ENCODE measurements around the gene HOXC4. TPM values are rescaled to one million over a fixed set of nuclear protein-coding genes. Genes with fewer than 3 reads are reported as not detected.

Gene HOXC4
- total and polyA plus RNA-seq, 2 experiments from 2014 or later = 2.2 to 3.1 TPM

DNA sequence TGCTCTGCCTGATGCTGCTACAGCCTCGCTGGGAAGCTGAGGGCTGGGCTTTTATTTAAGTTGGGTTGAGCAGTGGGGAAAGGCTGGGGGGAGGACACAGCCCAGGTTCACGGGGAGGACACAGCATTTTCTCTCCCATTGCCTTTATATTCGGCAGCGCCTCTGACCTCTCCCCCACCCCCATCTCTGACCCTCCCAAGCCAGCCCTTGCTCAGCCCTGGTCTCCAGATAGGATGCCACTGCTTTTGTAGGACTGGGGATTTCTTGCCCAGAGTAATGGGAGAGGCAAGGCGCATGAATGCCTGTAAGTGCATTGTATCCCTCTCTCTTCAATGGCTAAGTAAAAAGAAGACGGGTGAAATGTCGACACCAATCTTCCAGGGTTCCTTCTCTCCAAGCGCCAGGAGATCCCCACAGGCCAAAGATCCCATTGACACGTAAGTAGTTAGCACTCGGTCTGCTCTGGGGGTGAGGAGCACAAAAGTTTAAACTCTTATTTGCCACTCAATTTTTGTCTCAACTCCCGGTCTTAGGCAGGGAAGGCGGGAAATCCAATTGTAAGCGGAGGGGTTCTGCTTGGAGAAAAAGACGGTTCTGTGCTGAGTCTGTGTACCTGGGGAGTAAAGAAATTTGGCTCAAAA is 4.6 kb downstream of the HOXC4 start:
- Histone ChIP-seq H4K20me1 (ENCODE audit: insufficient read depth) (no peaks in the 10 kb centered on the region), H3K79me2 (ENCODE audit: insufficient read depth) (peaks cover 17% of the 10 kb centered on the region), H3K27me3 (replicated peaks; ENCODE audit: insufficient read depth) (no peaks in the 10 kb centered on the region), H3K4me1 (ENCODE audit: insufficient read depth) (peaks cover 17% of the 10 kb centered on the region), H3F3A (ENCODE audit: insufficient read depth) (no peaks in the 10 kb centered on the region), H3K9me3 (ENCODE audit: low read depth) (no peaks in the 10 kb centered on the region), H3K9ac (no peak overlapping the region), H3K4me2 (ENCODE audit: unreplicated experiment) (no peak overlapping the region), H3K27ac (no peak overlapping the region), H3K36me3 (ENCODE audit: low read depth) (no peaks in the 10 kb centered on the region), H3K4me3 (no peak overlapping the region), H3K9me2 (ENCODE audit: insufficient read depth) (no peaks in the 10 kb centered on the region), H2AFZ (no peak overlapping the region)
- WGBS, 2 experiments (ENCODE audit: low coverage in 1 of 2, low lambda C conversion rate in 2 of 2, missing lambda C conversion rate in 2 of 2) = 92 to 96% methylated on average over 13 to 14 of the region's 14 CpGs
- in situ Hi-C loops (cut with MboI) = no loop called here
- TF ChIP-seq EZH2 (IDR thresholded peaks at IDR 0.05; ENCODE audit: insufficient read depth, poor library complexity, severe bottlenecking) = no peak
- TF ChIP-seq EZH2phosphoT487 (IDR thresholded peaks at IDR 0.05; ENCODE audit: insufficient read depth, low read depth) = no peak
- no peak for DNase-seq

DNA sequence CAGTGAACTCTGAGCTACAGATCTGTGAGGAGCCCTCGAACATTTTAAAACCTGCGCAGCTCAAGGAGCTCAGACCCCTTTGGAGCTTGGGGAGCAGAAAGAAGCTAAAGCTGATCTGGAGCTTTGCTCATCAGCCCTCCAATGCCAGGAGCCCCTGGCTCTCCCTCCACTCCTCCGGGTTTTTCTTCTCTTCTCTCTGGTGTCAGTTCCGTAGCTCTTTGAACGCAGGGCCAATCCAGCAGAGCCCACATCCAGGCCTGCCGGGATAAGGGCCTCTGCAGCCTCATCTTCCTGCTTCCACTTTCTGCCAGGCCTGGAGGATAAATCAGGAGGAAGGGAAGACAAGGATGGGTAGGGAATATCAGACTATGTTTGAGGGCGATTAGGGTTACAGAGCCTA is 6.0 kb downstream of the HOXC4 start:
- H3K79me2 ChIP-seq (ENCODE audit: insufficient read depth) = peaks cover 3% of the 10 kb centered on the region
- H4K20me1 ChIP-seq (ENCODE audit: insufficient read depth) = no peaks in the 10 kb centered on the region
- H3K27ac ChIP-seq = no peak overlapping the region
- H3F3A ChIP-seq (ENCODE audit: insufficient read depth) = no peaks in the 10 kb centered on the region
- no peaks in the 10 kb centered on the region for H3K9me2 ChIP-seq (ENCODE audit: insufficient read depth)
- H3K9me3 ChIP-seq (ENCODE audit: low read depth) = no peaks in the 10 kb centered on the region
- no peak overlapping the region for H2AFZ ChIP-seq
- in situ Hi-C loops (cut with MboI) = no loop called here
- no peaks in the 10 kb centered on the region for H3K27me3 ChIP-seq (replicated peaks; ENCODE audit: insufficient read depth)
- WGBS, 2 experiments (ENCODE audit: low coverage in 1 of 2, low lambda C conversion rate in 2 of 2, missing lambda C conversion rate in 2 of 2) = 57 to 58% methylated on average over 7 of the region's 7 CpGs
- H3K4me1 ChIP-seq (ENCODE audit: insufficient read depth) = peaks cover 16% of the 10 kb centered on the region
- no peaks in the 10 kb centered on the region for H3K36me3 ChIP-seq (ENCODE audit: low read depth)
- no peak overlapping the region for H3K4me3 ChIP-seq
- H3K4me2 ChIP-seq (ENCODE audit: unreplicated experiment) = no peak overlapping the region
- no peak for TF ChIP-seq EZH2phosphoT487 (IDR thresholded peaks at IDR 0.05; ENCODE audit: insufficient read depth, low read depth)
- H3K9ac ChIP-seq = no peak overlapping the region
- DNase-seq = no peak

DNA sequence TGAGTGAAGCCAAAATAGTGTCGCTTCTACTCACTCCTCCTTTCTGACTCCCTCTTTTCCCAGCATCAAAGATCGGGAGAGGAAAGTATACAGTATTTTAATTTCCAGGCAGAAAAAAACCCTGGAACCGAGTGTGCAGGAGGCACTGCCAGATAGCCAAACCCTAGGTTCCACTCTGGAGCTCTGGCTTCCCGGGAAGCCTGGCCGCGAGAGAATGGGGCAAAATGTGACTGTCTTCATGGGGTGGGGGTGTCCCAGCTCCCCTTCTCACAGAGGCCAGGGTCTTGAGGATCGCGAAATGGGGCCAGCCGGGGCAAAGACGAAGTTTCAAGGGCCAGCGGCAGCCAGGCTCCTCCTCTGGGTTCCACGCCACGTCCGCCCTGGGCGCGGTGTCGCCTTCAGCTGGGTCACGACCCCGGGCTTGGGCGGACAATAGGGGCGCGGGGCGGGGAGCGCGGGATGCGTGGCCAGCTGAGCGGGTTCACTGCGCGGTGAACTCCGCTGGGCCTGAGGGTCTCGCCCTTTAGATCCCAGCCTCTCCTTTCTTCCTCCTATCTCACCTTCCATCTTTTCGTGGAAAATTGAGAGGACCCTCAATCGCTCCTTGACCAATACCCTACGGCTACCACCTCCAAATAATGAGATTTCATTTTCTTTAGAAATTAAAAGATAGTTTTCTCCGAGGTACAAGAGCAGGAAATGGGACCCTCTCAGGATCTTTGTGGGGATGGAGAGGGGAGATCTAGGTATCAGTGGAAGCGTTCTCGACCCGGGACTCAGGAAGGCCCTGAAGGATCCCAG is 6.7 kb downstream of the HOXC4 start:
- H3K9me2 ChIP-seq (ENCODE audit: insufficient read depth) = no peaks in the 10 kb centered on the region
- no peaks in the 10 kb centered on the region for H3K36me3 ChIP-seq (ENCODE audit: low read depth)
- no peaks in the 10 kb centered on the region for H3K9me3 ChIP-seq (ENCODE audit: low read depth)
- H3K4me1 ChIP-seq (ENCODE audit: insufficient read depth) = peaks cover 14% of the 10 kb centered on the region
- TF ChIP-seq EZH2 (IDR thresholded peaks at IDR 0.05; ENCODE audit: insufficient read depth, poor library complexity, severe bottlenecking) (no peak), EZH2phosphoT487 (IDR thresholded peaks at IDR 0.05; ENCODE audit: insufficient read depth, low read depth) (no peak)
- H2AFZ ChIP-seq = no peak overlapping the region
- no peaks in the 10 kb centered on the region for H3F3A ChIP-seq (ENCODE audit: insufficient read depth)
- no peaks in the 10 kb centered on the region for H3K79me2 ChIP-seq (ENCODE audit: insufficient read depth)
- no peak overlapping the region for H3K4me3 ChIP-seq
- in situ Hi-C loops (cut with MboI) = no loop called here
- no peaks in the 10 kb centered on the region for H3K27me3 ChIP-seq (replicated peaks; ENCODE audit: insufficient read depth)
- no peaks in the 10 kb centered on the region for H4K20me1 ChIP-seq (ENCODE audit: insufficient read depth)
- WGBS, 2 experiments (ENCODE audit: low coverage in 1 of 2, low lambda C conversion rate in 2 of 2, missing lambda C conversion rate in 2 of 2) = 81 to 82% methylated on average over 36 to 38 of the region's 38 CpGs
- no peak overlapping the region for H3K27ac ChIP-seq
- no peak overlapping the region for H3K9ac ChIP-seq
- no peak for DNase-seq
- H3K4me2 ChIP-seq (ENCODE audit: unreplicated experiment) = no peak overlapping the region

DNA sequence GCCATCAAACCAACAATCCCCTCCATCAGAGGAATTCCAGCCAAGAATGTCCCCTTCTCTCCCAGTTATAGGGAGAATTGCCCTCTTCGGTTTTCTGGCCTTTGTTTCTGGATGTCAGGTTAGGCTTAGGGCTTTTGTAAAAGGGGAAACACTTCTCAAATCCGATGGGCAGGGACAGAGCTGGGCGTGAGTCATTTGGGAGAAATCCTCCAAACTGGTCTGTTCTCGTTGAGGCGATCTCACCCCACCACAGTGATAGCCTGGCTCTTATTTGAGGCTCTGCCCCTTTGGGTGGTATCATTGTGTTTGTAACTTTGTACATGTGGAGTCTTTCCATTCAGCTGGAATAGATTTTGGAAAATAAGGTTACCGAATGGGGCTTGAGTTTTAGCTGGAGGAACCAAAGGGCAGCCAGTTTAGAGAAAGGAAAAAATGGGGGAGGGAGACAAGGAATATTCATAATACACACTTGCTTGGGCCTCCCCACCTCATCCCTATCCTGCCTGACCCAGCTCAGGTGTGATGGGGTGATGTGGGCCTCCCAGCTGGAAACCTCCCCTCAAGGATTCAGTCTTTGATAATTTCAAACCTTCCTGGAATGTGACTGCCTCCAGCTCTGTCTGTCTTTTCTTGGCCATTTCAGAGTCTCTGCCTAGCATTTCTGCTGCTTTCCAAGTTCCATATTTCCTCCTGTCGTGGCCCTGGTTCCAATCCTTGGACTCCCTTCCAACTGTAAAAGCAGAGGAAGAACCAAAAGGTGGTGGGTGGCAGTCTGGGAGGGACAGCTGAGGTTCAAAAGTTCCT is 7.5 kb downstream of the HOXC4 start:
- no peak overlapping the region for H3K4me3 ChIP-seq
- no peaks in the 10 kb centered on the region for H3K79me2 ChIP-seq (ENCODE audit: insufficient read depth)
- in situ Hi-C loops (cut with MboI) = no loop called here
- H3K9ac ChIP-seq = no peak overlapping the region
- H4K20me1 ChIP-seq (ENCODE audit: insufficient read depth) = no peaks in the 10 kb centered on the region
- DNase-seq = peak; percentile 56
- no peak overlapping the region for H2AFZ ChIP-seq
- H3K27me3 ChIP-seq (replicated peaks; ENCODE audit: insufficient read depth) = no peaks in the 10 kb centered on the region
- WGBS, 2 experiments (ENCODE audit: low coverage in 1 of 2, low lambda C conversion rate in 2 of 2, missing lambda C conversion rate in 2 of 2) = 44% methylated on average over 7 of the region's 7 CpGs
- peaks cover 9% of the 10 kb centered on the region for H3K4me1 ChIP-seq (ENCODE audit: insufficient read depth)
- no peak overlapping the region for H3K27ac ChIP-seq
- H3F3A ChIP-seq (ENCODE audit: insufficient read depth) = no peaks in the 10 kb centered on the region
- TF ChIP-seq EZH2phosphoT487 (IDR thresholded peaks at IDR 0.05; ENCODE audit: insufficient read depth, low read depth) = no peak
- TF ChIP-seq EZH2 (IDR thresholded peaks at IDR 0.05; ENCODE audit: insufficient read depth, poor library complexity, severe bottlenecking) = no peak
- no peaks in the 10 kb centered on the region for H3K36me3 ChIP-seq (ENCODE audit: low read depth)
- H3K9me2 ChIP-seq (ENCODE audit: insufficient read depth) = no peaks in the 10 kb centered on the region
- no peak overlapping the region for H3K4me2 ChIP-seq (ENCODE audit: unreplicated experiment)
- H3K9me3 ChIP-seq (ENCODE audit: low read depth) = no peaks in the 10 kb centered on the region

Measured in GM23248 (cell line).